H1 (cell line): Measurements from ENCODE around the gene PSMB3. TPM values are rescaled to one million over a fixed set of nuclear protein-coding genes. Genes with fewer than 3 reads are reported as not detected.

Source experiments
- CTCF ChIA-PET: fragments of 300-600 bp; sonication (Branson Sonifier 250); formaldehyde crosslinking; loops from one replicate; lab custom pipeline; 2021; ENCODE audit not compliant: partially characterized antibody; lab: Charles Lee
- POLR2A ChIA-PET: fragments of 300-600 bp; sonication (Branson Sonifier 250); formaldehyde crosslinking; loops from one replicate; lab custom pipeline; 2021; ENCODE audit warnings: inconsistent platforms; ENCODE audit not compliant: partially characterized antibody; lab: Charles Lee
- DNase-seq, 2 experiments: peaks; one replicate each; pipeline versions ENCODE4 v3.0.0 to v3.0.0-alpha.2; 2010 to 2022; ENCODE audit warnings: low spot score in 2 of 2, low read depth in 1 of 2, mixed read lengths in 1 of 2
- FAIRE-seq: peaks from 2 replicates; lab custom pipeline; 2011; peaks lifted over from hg19 to GRCh38; lab: Jason Lieb, UNC
- H2AFZ ChIP-seq: 2 replicates; pipeline ENCODE4 v1.8.1; 2012; ENCODE audit warnings: low read length, inconsistent platforms
- H2AK5ac ChIP-seq: 2 replicates; pipeline ENCODE4 v1.6.1; 2013; ENCODE audit warnings: low read depth, low read length
- H2BK120ac ChIP-seq: replicated peaks from 2 replicates; pipeline ENCODE3; 2013; ENCODE audit warnings: low read depth, low read length, inconsistent platforms
- H2BK12ac ChIP-seq: 2 replicates; pipeline ENCODE4 v1.6.1; 2013; ENCODE audit warnings: low read depth, low read length
- H2BK15ac ChIP-seq: 2 replicates; pipeline ENCODE4 v1.6.1; 2013; ENCODE audit warnings: low read length
- H2BK20ac ChIP-seq: 2 replicates; pipeline ENCODE4 v1.6.1; 2013; ENCODE audit warnings: low read length
- H2BK5ac ChIP-seq: 2 replicates; pipeline ENCODE4 v1.6.1; 2013; ENCODE audit warnings: low read depth, low read length
- H3K14ac ChIP-seq: 2 replicates; pipeline ENCODE4 v1.6.1; 2013; ENCODE audit warnings: inconsistent platforms; ENCODE audit not compliant: insufficient read length
- H3K18ac ChIP-seq: 2 replicates; pipeline ENCODE4 v1.6.1; 2013; ENCODE audit warnings: low read length; ENCODE audit errors: extremely low read depth
- H3K23ac ChIP-seq: 2 replicates; pipeline ENCODE4 v1.6.1; 2013; ENCODE audit warnings: inconsistent platforms; ENCODE audit not compliant: insufficient read length
- H3K23me2 ChIP-seq: 2 replicates; pipeline ENCODE4 v1.6.1; 2013; ENCODE audit warnings: low read depth, low read length
- H3K27ac ChIP-seq: 2 replicates; pipeline ENCODE4 v1.6.1; 2011; ENCODE audit warnings: low read depth, low read length, inconsistent platforms
- H3K27me3 ChIP-seq, 4 experiments: replicated peaks in 1 of 4; 1 replicate in 1 of 4; 2 replicates in 3 of 4; pipeline versions ENCODE4 v1.6.1 to v1.8.1; 2011 to 2013; ENCODE audit warnings: low read length in 3 of 4, mild to moderate bottlenecking in 3 of 4, inconsistent platforms in 2 of 4, mixed read lengths in 2 of 4, moderate library complexity in 1 of 4; ENCODE audit not compliant: control insufficient read depth in 3 of 4, insufficient read depth in 3 of 4; ENCODE audit errors: extremely low read depth in 1 of 4
- H3K36me3 ChIP-seq, 4 experiments: 2 replicates each; pipeline versions ENCODE4 v1.6.1 to v1.8.1; 2011 to 2013; ENCODE audit warnings: mild to moderate bottlenecking in 4 of 4, low read length in 3 of 4, moderate library complexity in 2 of 4, control low read depth in 1 of 4, inconsistent platforms in 1 of 4; ENCODE audit not compliant: insufficient read depth in 4 of 4, control insufficient read depth in 2 of 4
- H3K4ac ChIP-seq: replicated peaks from 2 replicates; pipeline ENCODE3; 2013; ENCODE audit warnings: low read length, low read depth, mixed read lengths, inconsistent platforms; ENCODE audit not compliant: insufficient read length
- H3K4me1 ChIP-seq, 4 experiments: replicated peaks in 1 of 4; 1 replicate in 1 of 4; 2 replicates in 3 of 4; pipeline versions ENCODE4 v1.6.1 to v1.8.1; 2011 to 2013; ENCODE audit warnings: low read length in 3 of 4, inconsistent platforms in 2 of 4, mixed read lengths in 1 of 4; ENCODE audit not compliant: insufficient read depth in 4 of 4, control insufficient read depth in 3 of 4
- H3K4me2 ChIP-seq, 2 experiments: 2 replicates each; pipeline versions ENCODE4 v1.6.1 to v1.8.1; 2011 to 2013; ENCODE audit warnings: low read depth in 2 of 2, low read length in 2 of 2, control low read depth in 1 of 2, inconsistent platforms in 1 of 2, mild to moderate bottlenecking in 1 of 2; ENCODE audit not compliant: insufficient read depth in 1 of 2
- H3K4me3 ChIP-seq, 4 experiments: fragments of 200-600, 300-600 bp in 1 of 4; sonication (generic), shearing (Covaris generic), sonication (Bioruptor Twin) in 1 of 4; 2 replicates each; pipeline versions ENCODE4 v1.5.1 to v1.8.1; 2011 to 2016; ENCODE audit warnings: low read length in 4 of 4, low read depth in 3 of 4, control low read depth in 2 of 4, inconsistent platforms in 2 of 4, mild to moderate bottlenecking in 2 of 4, mixed read lengths in 1 of 4, moderate library complexity in 1 of 4; ENCODE audit not compliant: insufficient read depth in 2 of 4; ENCODE audit errors: extremely low read depth in 1 of 4
- H3K56ac ChIP-seq: replicated peaks from 2 replicates; pipeline ENCODE3; 2013; ENCODE audit warnings: low read depth, mild to moderate bottlenecking, mixed read lengths, low read length, inconsistent platforms; ENCODE audit not compliant: insufficient read length
- H3K79me1 ChIP-seq: 2 replicates; pipeline ENCODE4 v1.6.1; 2013; ENCODE audit warnings: low read depth, low read length, control low read depth
- H3K79me2 ChIP-seq, 2 experiments: 2 replicates each; pipeline versions ENCODE4 v1.6.1 to v1.8.1; 2012 to 2013; ENCODE audit warnings: low read length in 2 of 2, mild to moderate bottlenecking in 2 of 2, inconsistent platforms in 1 of 2; ENCODE audit not compliant: insufficient read depth in 2 of 2, control insufficient read depth in 1 of 2
- H3K9ac ChIP-seq, 4 experiments: replicated peaks in 1 of 4; 1 replicate in 1 of 4; 2 replicates in 3 of 4; pipeline versions ENCODE4 v1.6.1 to v1.8.1; 2011 to 2013; ENCODE audit warnings: low read depth in 3 of 4, low read length in 3 of 4, control low read depth in 2 of 4, mild to moderate bottlenecking in 2 of 4, moderate library complexity in 2 of 4, inconsistent platforms in 1 of 4; ENCODE audit errors: extremely low read depth in 1 of 4
- H3K9me3 ChIP-seq, 2 experiments: 2 replicates each; pipeline versions ENCODE4 v1.6.1 to v1.8.1; 2012 to 2013; ENCODE audit warnings: mild to moderate bottlenecking in 2 of 2, moderate library complexity in 2 of 2, control low read depth in 1 of 2, inconsistent platforms in 1 of 2, low read depth in 1 of 2, low read length in 1 of 2, mixed read lengths in 1 of 2; ENCODE audit not compliant: insufficient read depth in 2 of 2
- H4K20me1 ChIP-seq, 2 experiments: replicated peaks in 1 of 2; 2 replicates each; pipeline versions ENCODE3 to v1.8.1; 2011 to 2013; ENCODE audit warnings: inconsistent platforms in 2 of 2, low read length in 2 of 2, mild to moderate bottlenecking in 1 of 2; ENCODE audit not compliant: insufficient read depth in 2 of 2, control insufficient read depth in 1 of 2
- H4K5ac ChIP-seq: 2 replicates; pipeline ENCODE4 v1.6.1; 2013; ENCODE audit warnings: low read length, low read depth, mixed read lengths, inconsistent platforms; ENCODE audit not compliant: insufficient read length
- H4K8ac ChIP-seq: 2 replicates; pipeline ENCODE4 v1.8.0; 2013; ENCODE audit warnings: mild to moderate bottlenecking, moderate library complexity, low read length, inconsistent platforms; ENCODE audit not compliant: insufficient read depth; ENCODE audit errors: extremely low read depth
- H4K91ac ChIP-seq: replicated peaks from 2 replicates; pipeline ENCODE3; 2013; ENCODE audit warnings: low read length, mixed read lengths, inconsistent platforms; ENCODE audit not compliant: insufficient read length
- CBX5 ChIP-seq: fragments of 300-800, 300-1000 bp; sonication (generic); IDR thresholded peaks from 2 replicates; pipeline ENCODE4 v1.7.1; 2016; ENCODE audit warnings: antibody characterized with exemption, low read length, low read depth
- CREB1 ChIP-seq: IDR thresholded peaks from 2 replicates; pipeline ENCODE4 v1.6.1; 2012; ENCODE audit warnings: inconsistent platforms
- CTCF ChIP-seq, 3 experiments: IDR thresholded peaks; 1 replicate in 2 of 3; 2 replicates in 1 of 3; pipeline versions ENCODE4 v1.5.1 to v1.6.1; 2011; ENCODE audit warnings: low read length in 3 of 3, mild to moderate bottlenecking in 3 of 3, inconsistent platforms in 2 of 3, low read depth in 1 of 3, moderate library complexity in 1 of 3; ENCODE audit not compliant: insufficient read depth in 1 of 3; ENCODE audit errors: control extremely low read depth in 1 of 3
- EGR1 ChIP-seq: IDR thresholded peaks from 2 replicates; pipeline ENCODE4 v1.6.1; 2011; ENCODE audit warnings: low read depth, low read length, borderline replicate concordance
- GABPA ChIP-seq: IDR thresholded peaks from 2 replicates; pipeline ENCODE4 v1.6.1; 2011; ENCODE audit warnings: mild to moderate bottlenecking, low read length, moderate library complexity, borderline replicate concordance; ENCODE audit not compliant: insufficient read depth
- HDAC2 ChIP-seq, 2 experiments: fragments of 300-600 bp in 1 of 2; sonication (generic) in 1 of 2; IDR thresholded peaks; 2 replicates each; pipeline ENCODE4 v1.6.1; 2011 to 2012; ENCODE audit warnings: low read depth in 2 of 2, low read length in 2 of 2, mild to moderate bottlenecking in 2 of 2, moderate library complexity in 2 of 2, borderline replicate concordance in 1 of 2, inconsistent platforms in 1 of 2
- KDM1A ChIP-seq: fragments of 200-600, 300-600 bp; sonication (generic); IDR thresholded peaks from 2 replicates; pipeline ENCODE4 v1.7.1; 2016; ENCODE audit warnings: mild to moderate bottlenecking, low read length, borderline replicate concordance
- POU5F1 ChIP-seq: IDR thresholded peaks from 2 replicates; pipeline ENCODE4 v1.6.1; 2011; ENCODE audit warnings: low read depth, mild to moderate bottlenecking, low read length, moderate library complexity
- SIN3A ChIP-seq, 2 experiments: IDR thresholded peaks in 1 of 2; conservative IDR thresholded peaks in 1 of 2; 2 replicates each; pipeline ENCODE4 v1.6.1; 2011 to 2012; ENCODE audit warnings: low read length in 2 of 2, improper control_type of control experiment in 1 of 2, low read depth in 1 of 2, mild to moderate bottlenecking in 1 of 2
- SP2 ChIP-seq: IDR thresholded peaks from 2 replicates; pipeline ENCODE4 v1.6.1; 2012; ENCODE audit warnings: mild to moderate bottlenecking, low read length, inconsistent platforms
- WGBS, 2 experiments: shearing (Covaris generic) in 1 of 2; methylation state at CpG; one replicate each; pipeline versions ENCODE4 v1.1.6 to v1.1.7; 2013 to 2015; ENCODE audit warnings: low lambda C conversion rate in 2 of 2, mixed read lengths in 2 of 2, inconsistent platforms in 1 of 2, low coverage in 1 of 2, missing lambda C conversion rate in 1 of 2; ENCODE audit not compliant: insufficient replicate concordance in 2 of 2, insufficient coverage in 1 of 2, insufficient read length in 1 of 2; ENCODE audit errors: extremely low coverage in 1 of 2, missing lambda C conversion rate in 1 of 2; 5-methylcytosine and 5-hydroxymethylcytosine counted together
- polyA plus RNA-seq, 7 experiments: library from polyadenylated mRNA; depleted of rRNA in 3 of 7; stranded (reverse) in 5 of 7; unstranded in 2 of 7; fragments of >200 nt in 5 of 7; fragments of 200-250 nt in 2 of 7; gene quantifications; 1 replicate in 5 of 7; 2 replicates in 1 of 7; 4 replicates in 1 of 7; pipeline versions ENCODE4 v1.2.1 to v1.2.3, GENCODE V29; 2011 to 2013; ENCODE audit warnings: missing spikeins in 2 of 7, mixed read lengths in 2 of 7
- total RNA-seq: library from RNA; stranded (reverse); fragmentation: NEBNext Ultra II Directional; extraction: Animal tissue kit (Norgen Biotek cat#: 25700); gene quantifications from 2 replicates; pipeline ENCODE4 v1.2.1, GENCODE V29; 2021

PSMB3 gene
- total and polyA plus RNA-seq, 2 of the 8 experiments (the other 6 are each of a cell fraction or from before 2014, with no cell fraction given): 291 to 914 TPM

GRCh38 chr17:38724337-38724988 is 28.1 kb upstream of the PSMB3 start:
- H3K14ac ChIP-seq: no peak overlapping the region
- no peaks in the 10 kb centered on the region; the same call in 1 of the 2 replicates for H3K23me2 ChIP-seq
- FAIRE-seq (no peak), DNase-seq (no peak)
- no peak overlapping the region for H3K4me3 ChIP-seq
- no peak overlapping the region for H2BK120ac ChIP-seq
- H3K36me3 ChIP-seq: no peaks in the 10 kb centered on the region
- no peak overlapping the region for H3K4me2 ChIP-seq
- no peak overlapping the region for H2AK5ac ChIP-seq
- H2BK20ac ChIP-seq: no peak overlapping the region
- no peak overlapping the region for H3K23ac ChIP-seq
- no peak overlapping the region for H2BK12ac ChIP-seq
- no peak overlapping the region for H2AFZ ChIP-seq
- H3K56ac ChIP-seq: no peak overlapping the region
- no peaks in the 10 kb centered on the region for H4K20me1 ChIP-seq
- ChIA-PET POLR2A (interaction anchor here (1.0 to 1.1 kb wide), 2 partner anchors 20 to 22 kb away, joined by 3 to 4 read pairs; no protein-coding TSS in a partner anchor), CTCF (interaction anchor here (1.0 to 3.7 kb wide), 5 partner anchors 11 to 165 kb away, joined by 3 to 17 read pairs (median 12); no protein-coding TSS in a partner anchor)
- H4K91ac ChIP-seq: no peak overlapping the region
- no peaks in the 10 kb centered on the region for H3K79me2 ChIP-seq
- H3K18ac ChIP-seq: no peak overlapping the region
- no peak overlapping the region for H2BK15ac ChIP-seq
- H4K5ac ChIP-seq: no peak overlapping the region
- no peaks in the 10 kb centered on the region for H3K9me3 ChIP-seq
- no peaks in the 10 kb centered on the region for H3K79me1 ChIP-seq
- 96% methylated on average over 16 of the region's 16 CpGs; no CpG with 5 or more reads in 1 of the 2 experiments for WGBS, 2 experiments
- no peak overlapping the region for H3K9ac ChIP-seq
- H3K4me1 ChIP-seq: peaks cover 3 to 10% (median 6%) of the 10 kb centered on the region in 4 experiments
- H3K27ac ChIP-seq: no peak overlapping the region
- H3K27me3 ChIP-seq: peaks cover 0 to 26% (median 13%) of the 10 kb centered on the region in 4 experiments; a peak in 6 of 7 replicates
- no peak overlapping the region for H2BK5ac ChIP-seq
- H4K8ac ChIP-seq: no peak overlapping the region
- H3K4ac ChIP-seq: no peak overlapping the region
- no peak for TF ChIP-seq GABPA
- no peak for TF ChIP-seq EGR1
- no peak for TF ChIP-seq CREB1
- TF ChIP-seq POU5F1: no peak
- TF ChIP-seq SP2: no peak
- no peak for TF ChIP-seq KDM1A
- TF ChIP-seq HDAC2 (IDR thresholded peaks at IDR 0.05; ENCODE audit: borderline replicate concordance in 1 of 2, low read depth in 2 of 2, low read length in 2 of 2): no peak
- TF ChIP-seq CTCF (IDR thresholded peaks at IDR 0.05; ENCODE audit: control extremely low read depth in 1 of 3, insufficient read depth in 1 of 3, low read depth in 1 of 3, low read length in 3 of 3): no peak
- no peak for TF ChIP-seq CBX5
- TF ChIP-seq SIN3A (conservative IDR thresholded peaks at IDR 0.05 in 1 of 2, IDR thresholded peaks at IDR 0.05 in 1 of 2; ENCODE audit: low read depth in 1 of 2, low read length in 2 of 2): no peak
